ENCODE results near the gene TSHZ2.

DNA sequence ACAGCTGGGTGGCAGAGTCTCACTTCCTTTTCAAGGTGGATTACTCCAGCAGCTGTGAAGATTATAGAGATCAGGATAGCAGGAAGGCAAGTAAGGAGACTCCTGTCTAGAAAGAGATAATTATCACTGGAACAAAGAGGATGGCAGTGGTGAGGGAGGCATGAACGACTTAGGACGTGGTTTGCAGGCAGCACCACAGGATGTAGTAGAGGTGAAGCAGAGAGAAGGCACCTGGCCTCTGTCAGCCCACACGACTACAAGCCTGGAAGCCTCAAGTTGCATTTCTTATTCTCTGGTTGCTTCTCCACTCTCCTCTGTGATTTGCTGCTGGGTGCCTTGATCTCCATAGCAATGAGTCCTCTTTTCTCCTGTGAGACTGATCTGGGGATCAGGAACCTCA lies 62.7 kb downstream of the TSHZ2 start:
- TF ChIP-seq, protein P1, sequence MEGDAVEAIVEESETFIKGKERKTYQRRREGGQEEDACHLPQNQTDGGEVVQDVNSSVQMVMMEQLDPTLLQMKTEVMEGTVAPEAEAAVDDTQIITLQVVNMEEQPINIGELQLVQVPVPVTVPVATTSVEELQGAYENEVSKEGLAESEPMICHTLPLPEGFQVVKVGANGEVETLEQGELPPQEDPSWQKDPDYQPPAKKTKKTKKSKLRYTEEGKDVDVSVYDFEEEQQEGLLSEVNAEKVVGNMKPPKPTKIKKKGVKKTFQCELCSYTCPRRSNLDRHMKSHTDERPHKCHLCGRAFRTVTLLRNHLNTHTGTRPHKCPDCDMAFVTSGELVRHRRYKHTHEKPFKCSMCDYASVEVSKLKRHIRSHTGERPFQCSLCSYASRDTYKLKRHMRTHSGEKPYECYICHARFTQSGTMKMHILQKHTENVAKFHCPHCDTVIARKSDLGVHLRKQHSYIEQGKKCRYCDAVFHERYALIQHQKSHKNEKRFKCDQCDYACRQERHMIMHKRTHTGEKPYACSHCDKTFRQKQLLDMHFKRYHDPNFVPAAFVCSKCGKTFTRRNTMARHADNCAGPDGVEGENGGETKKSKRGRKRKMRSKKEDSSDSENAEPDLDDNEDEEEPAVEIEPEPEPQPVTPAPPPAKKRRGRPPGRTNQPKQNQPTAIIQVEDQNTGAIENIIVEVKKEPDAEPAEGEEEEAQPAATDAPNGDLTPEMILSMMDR (IDR thresholded peaks at IDR 0.05; ENCODE audit: poor library complexity, severe bottlenecking): no peak
- no peak for TF ChIP-seq TAF1 (IDR thresholded peaks at IDR 0.05; ENCODE audit: low read depth)
